Measurements from ENCODE around the gene KAT2B. TPM values are rescaled to one million over a fixed set of nuclear protein-coding genes. Genes with fewer than 3 reads are reported as not detected.

Gene KAT2B
- total and polyA plus RNA-seq, 4 experiments from 2014 or later, result 4.3 to 85.9 (median 46.4) TPM

DNA sequence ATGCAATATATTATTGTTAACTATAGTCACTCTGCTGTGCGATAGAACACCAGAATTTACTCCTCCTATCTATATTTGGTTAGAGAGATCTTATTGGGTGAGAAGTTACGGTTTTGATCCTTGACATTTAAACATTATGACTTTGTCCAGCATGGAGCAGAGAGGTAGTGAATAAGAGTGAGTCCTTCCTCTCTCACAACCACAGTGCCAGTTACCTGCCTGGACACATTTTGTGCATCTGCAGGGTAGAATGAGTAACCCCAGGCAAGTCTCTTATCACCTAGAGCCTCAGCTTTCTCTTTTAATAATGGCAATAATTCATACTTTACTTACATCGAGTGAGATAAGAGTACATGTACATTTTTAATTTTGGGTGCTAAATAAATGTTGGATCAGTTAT, 24.1 kb downstream of the KAT2B start:
- peak overlapping the region in 3 of 7 donors; percentile 42 to 53 (median 43) for H3K27ac Mint-ChIP-seq
- H3K27ac ChIP-seq (ENCODE audit: low read depth, low read length), result no peak overlapping the region
- CTCF ChIA-PET (ENCODE audit: partially characterized antibody), result interaction anchor here (1.4 kb wide), 1 partner anchor 23 kb away, joined by 3 read pairs; no protein-coding TSS in a partner anchor

DNA sequence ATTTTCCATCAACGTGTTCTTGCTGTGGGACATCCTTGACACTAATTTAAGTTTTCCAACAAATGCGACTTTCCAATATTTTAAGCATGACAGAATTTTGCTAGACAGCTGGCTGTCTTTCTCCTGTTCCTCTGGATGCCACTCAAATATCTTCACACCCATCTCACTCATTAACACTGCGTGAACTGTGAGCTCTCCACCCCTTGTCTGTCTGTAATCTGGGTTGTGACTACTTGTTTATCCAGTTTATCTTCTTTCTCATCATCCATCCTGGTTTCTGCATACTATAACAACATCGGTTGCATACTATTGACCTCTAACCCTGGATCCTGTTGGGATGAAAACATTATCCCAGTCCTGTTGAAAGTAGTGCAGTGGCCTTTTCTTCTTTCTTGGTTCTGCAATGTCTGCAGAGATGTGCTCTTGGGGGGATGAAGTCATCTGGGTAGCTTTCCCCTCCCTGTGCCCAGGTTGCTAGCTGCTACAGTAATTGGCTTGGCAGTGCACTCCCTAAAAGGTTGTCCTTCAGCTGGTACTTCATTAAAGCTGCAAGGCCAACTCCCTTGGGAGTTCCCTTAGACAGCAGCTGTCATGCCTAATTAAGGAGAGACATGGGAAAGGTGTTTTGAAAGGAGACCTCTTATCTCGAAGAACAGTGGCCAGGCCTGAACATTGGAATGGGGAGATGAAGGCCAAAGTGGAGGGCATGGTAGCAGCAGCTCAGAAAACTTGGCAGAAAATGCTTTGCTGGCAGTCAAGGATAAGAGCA, 24.7 kb downstream of the KAT2B start:
- H3K9me3 ChIP-seq (ENCODE audit: control insufficient read depth in 1 of 2, low read length in 2 of 2), result no peaks in the 10 kb centered on the region
- peak overlapping the region in 6 of 7 donors; percentile 13 to 89 (median 50) for H3K27ac Mint-ChIP-seq
- ChIA-PET POLR2A (ENCODE audit: partially characterized antibody) (interaction anchor here (2.7 kb wide), 1 partner anchor 24 kb away, joined by 9 read pairs; the partner anchor contains the start of gene KAT2B), CTCF (ENCODE audit: partially characterized antibody) (no interaction called here)
- H3K9me3 Mint-ChIP-seq, result peaks cover 0 to under 1% (median 0%) of the 10 kb centered on the region in 8 donors
- intact Hi-C loops (cut with micrococcal nuclease), result no loop called here
- no peaks in the 10 kb centered on the region for H3K27me3 ChIP-seq (ENCODE audit: insufficient read depth, low read length)
- peaks cover 63% of the 10 kb centered on the region for H3K4me1 ChIP-seq (ENCODE audit: insufficient read depth, low read length)
- peak overlapping the region in 3 of 8 donors; percentile 5 to 12 (median 7) for H3K4me3 Mint-ChIP-seq
- DNase-seq, result no peak
- H3K36me3 ChIP-seq (ENCODE audit: insufficient read depth, low read length), result no peaks in the 10 kb centered on the region
- no peaks in the 10 kb centered on the region for H3K27me3 Mint-ChIP-seq
- no peak overlapping the region for H3K27ac ChIP-seq (ENCODE audit: low read depth, low read length)
- peaks cover 55 to 83% (median 68%) of the 10 kb centered on the region in 4 donors for H3K4me1 Mint-ChIP-seq
- no peak overlapping the region for H3K4me3 ChIP-seq (ENCODE audit: low read length in 2 of 2)
- H3K36me3 Mint-ChIP-seq, result peaks cover 9% of the 10 kb centered on the region in 2 donors

More for the DNA sequence above, 24.1 kb downstream of the KAT2B start:
- Histone ChIP-seq H3K9me3 (ENCODE audit: control insufficient read depth in 1 of 2, low read length in 2 of 2) (no peaks in the 10 kb centered on the region), H3K4me1 (ENCODE audit: insufficient read depth, low read length) (peaks cover 69% of the 10 kb centered on the region), H3K4me3 (ENCODE audit: low read length in 2 of 2) (no peak overlapping the region), H3K36me3 (ENCODE audit: insufficient read depth, low read length) (no peaks in the 10 kb centered on the region), H3K27me3 (ENCODE audit: insufficient read depth, low read length) (no peaks in the 10 kb centered on the region)
- Mint-ChIP-seq H3K27me3 (no peaks in the 10 kb centered on the region), H3K9me3 (peaks cover 0 to 3% (median 0%) of the 10 kb centered on the region in 8 donors), H3K36me3 (peaks cover 7 to 10% of the 10 kb centered on the region in 2 donors), H3K4me1 (peaks cover 55 to 82% (median 67%) of the 10 kb centered on the region in 4 donors), H3K4me3 (peak overlapping the region in 1 of 8 donors; percentile 24)
- no peak for DNase-seq
- POLR2A ChIA-PET (ENCODE audit: partially characterized antibody), result interaction anchor here (2.7 kb wide), 1 partner anchor 24 kb away, joined by 9 read pairs; the partner anchor contains the start of gene KAT2B
- intact Hi-C loops (cut with micrococcal nuclease), result no loop called here

- Mint-ChIP-seq H3K4me3 (no peak overlapping the region), H3K36me3 (peaks cover 9 to 10% of the 10 kb centered on the region in 2 donors), H3K4me1 (peaks cover 49 to 75% (median 60%) of the 10 kb centered on the region in 4 donors), H3K9me3 (no peaks in the 10 kb centered on the region), H3K27ac (peak overlapping the region in 2 of 7 donors; percentile 14 to 57), H3K27me3 (no peaks in the 10 kb centered on the region)
- no peaks in the 10 kb centered on the region for H3K9me3 ChIP-seq (ENCODE audit: control insufficient read depth in 1 of 2, low read length in 2 of 2)
- H3K36me3 ChIP-seq (ENCODE audit: insufficient read depth, low read length), result no peaks in the 10 kb centered on the region
- DNase-seq, result no peak
- POLR2A ChIA-PET (ENCODE audit: partially characterized antibody), result no interaction called here
- CTCF ChIA-PET (ENCODE audit: partially characterized antibody), result no interaction called here
- peaks cover 58% of the 10 kb centered on the region for H3K4me1 ChIP-seq (ENCODE audit: insufficient read depth, low read length)
- H3K27me3 ChIP-seq (ENCODE audit: insufficient read depth, low read length), result no peaks in the 10 kb centered on the region
- intact Hi-C loops (cut with micrococcal nuclease), result no loop called here
- H3K27ac ChIP-seq (ENCODE audit: low read depth, low read length), result no peak overlapping the region
- H3K4me3 ChIP-seq (ENCODE audit: low read length in 2 of 2), result no peak overlapping the region
These were observed 25.8 kb downstream of the KAT2B start for GRCh38 chr3:20066079-20066478.

DNA sequence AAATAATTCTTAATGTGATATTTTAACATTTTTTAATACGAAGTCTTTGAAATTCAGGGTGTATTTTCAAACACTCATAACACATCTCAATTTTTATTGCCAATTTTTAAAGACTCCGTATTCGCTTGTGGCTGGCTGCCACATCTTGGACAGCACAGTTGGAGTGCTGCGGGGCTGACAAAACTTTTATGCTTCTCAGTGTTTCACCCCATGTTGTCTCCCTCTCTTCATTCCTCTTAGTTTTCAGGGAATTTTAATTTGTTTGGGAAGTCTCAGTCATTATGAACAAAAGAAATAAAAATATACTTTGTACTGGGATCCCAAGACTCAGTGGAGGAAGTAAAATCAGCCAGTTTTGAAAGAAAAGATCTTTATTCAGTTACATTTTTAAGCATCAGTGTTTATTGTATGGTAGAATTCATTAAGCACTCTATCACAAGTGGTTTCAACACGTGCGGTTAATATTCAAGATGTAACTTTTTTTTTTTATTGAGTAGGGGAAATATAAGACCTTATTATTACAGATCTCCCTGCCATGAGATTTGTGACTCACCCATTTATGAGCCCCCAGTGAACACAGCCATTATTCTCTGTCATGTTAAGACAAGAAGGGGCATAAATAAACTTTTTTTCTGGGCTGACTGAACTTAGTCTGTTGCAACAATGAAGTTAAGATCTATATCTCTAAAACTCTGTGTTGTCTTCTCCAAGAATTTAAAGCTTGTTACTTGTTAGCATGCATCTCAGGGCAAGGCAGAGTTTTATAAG, 26.8 kb downstream of the KAT2B start:
- peak overlapping the region in 3 of 7 donors; percentile 1 to 19 (median 3) for H3K27ac Mint-ChIP-seq
- Histone ChIP-seq H3K27ac (ENCODE audit: low read depth, low read length) (no peak overlapping the region), H3K4me3 (ENCODE audit: low read length in 2 of 2) (no peak overlapping the region), H3K4me1 (ENCODE audit: insufficient read depth, low read length) (peaks cover 54% of the 10 kb centered on the region), H3K27me3 (ENCODE audit: insufficient read depth, low read length) (no peaks in the 10 kb centered on the region), H3K36me3 (ENCODE audit: insufficient read depth, low read length) (no peaks in the 10 kb centered on the region), H3K9me3 (ENCODE audit: control insufficient read depth in 1 of 2, low read length in 2 of 2) (no peaks in the 10 kb centered on the region)
- ChIA-PET CTCF (ENCODE audit: partially characterized antibody) (no interaction called here), POLR2A (ENCODE audit: partially characterized antibody) (no interaction called here)
- no peaks in the 10 kb centered on the region for H3K9me3 Mint-ChIP-seq
- H3K36me3 Mint-ChIP-seq, result peaks cover 19 to 20% of the 10 kb centered on the region in 2 donors
- H3K4me1 Mint-ChIP-seq, result peaks cover 48 to 80% (median 63%) of the 10 kb centered on the region in 4 donors
- H3K4me3 Mint-ChIP-seq, result no peak overlapping the region
- H3K27me3 Mint-ChIP-seq, result no peaks in the 10 kb centered on the region
- no peak for DNase-seq
- intact Hi-C loops (cut with micrococcal nuclease), result no loop called here

GRCh38 chr3:20068512-20069177, 28.4 kb downstream of the KAT2B start:
- Mint-ChIP-seq H3K27ac (peak overlapping the region; percentile 30 to 88 (median 62)), H3K36me3 (peaks cover 31 to 32% of the 10 kb centered on the region in 2 donors), H3K9me3 (no peaks in the 10 kb centered on the region), H3K4me1 (peaks cover 45 to 82% (median 64%) of the 10 kb centered on the region in 4 donors), H3K4me3 (peak overlapping the region in 4 of 8 donors; percentile 3 to 22 (median 18)), H3K27me3 (no peaks in the 10 kb centered on the region)
- no peak overlapping the region for H3K27ac ChIP-seq (ENCODE audit: low read depth, low read length)
- peaks cover 41% of the 10 kb centered on the region for H3K4me1 ChIP-seq (ENCODE audit: insufficient read depth, low read length)
- intact Hi-C loops (cut with micrococcal nuclease), result no loop called here
- ChIA-PET POLR2A (ENCODE audit: partially characterized antibody) (interaction anchor here (1.4 to 2.7 kb wide), 2 partner anchors 12 to 28 kb away, joined by 4 to 9 read pairs; partner anchors contain the start of gene KAT2B), CTCF (ENCODE audit: partially characterized antibody) (no interaction called here)
- H3K9me3 ChIP-seq (ENCODE audit: control insufficient read depth in 1 of 2, low read length in 2 of 2), result no peaks in the 10 kb centered on the region
- no peak for DNase-seq
- H3K27me3 ChIP-seq (ENCODE audit: insufficient read depth, low read length), result no peaks in the 10 kb centered on the region
- no peak overlapping the region for H3K4me3 ChIP-seq (ENCODE audit: low read length in 2 of 2)
- H3K36me3 ChIP-seq (ENCODE audit: insufficient read depth, low read length), result peaks cover 6% of the 10 kb centered on the region

DNA sequence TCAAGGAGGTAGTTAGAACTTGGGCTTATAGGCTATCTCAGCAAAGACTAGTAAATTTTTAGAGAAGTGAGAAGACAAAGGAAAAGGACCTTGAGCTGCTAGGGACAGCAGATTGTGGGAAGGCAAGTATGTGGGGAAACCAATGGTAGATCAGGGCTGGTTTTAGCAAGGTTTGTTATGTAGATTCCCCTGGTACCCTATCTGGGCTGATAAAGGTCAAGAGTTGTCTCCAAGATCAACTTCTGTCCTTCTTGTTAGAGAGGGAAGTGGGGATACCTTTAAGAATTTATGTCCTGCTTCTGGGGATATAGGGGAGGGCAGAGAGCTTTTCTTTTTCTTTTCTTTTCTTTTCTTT, 28.9 kb downstream of the KAT2B start:
- H3K4me3 ChIP-seq (ENCODE audit: low read length in 2 of 2), result no peak overlapping the region
- H3K9me3 Mint-ChIP-seq, result no peaks in the 10 kb centered on the region
- intact Hi-C loops (cut with micrococcal nuclease), result no loop called here
- peak overlapping the region; percentile 10 to 88 (median 62) for H3K27ac Mint-ChIP-seq
- peak overlapping the region in 2 of 8 donors; percentile 21 to 52 for H3K4me3 Mint-ChIP-seq
- H3K4me1 ChIP-seq (ENCODE audit: insufficient read depth, low read length), result peaks cover 36% of the 10 kb centered on the region
- no peaks in the 10 kb centered on the region for H3K27me3 Mint-ChIP-seq
- no peaks in the 10 kb centered on the region for H3K9me3 ChIP-seq (ENCODE audit: control insufficient read depth in 1 of 2, low read length in 2 of 2)
- CTCF ChIA-PET (ENCODE audit: partially characterized antibody), result no interaction called here
- POLR2A ChIA-PET (ENCODE audit: partially characterized antibody), result interaction anchor here (1.4 to 2.7 kb wide), 2 partner anchors 12 to 28 kb away, joined by 4 to 9 read pairs; partner anchors contain the start of gene KAT2B
- no peaks in the 10 kb centered on the region for H3K27me3 ChIP-seq (ENCODE audit: insufficient read depth, low read length)
- DNase-seq, result no peak
- H3K36me3 ChIP-seq (ENCODE audit: insufficient read depth, low read length), result peaks cover 6% of the 10 kb centered on the region
- H3K27ac ChIP-seq (ENCODE audit: low read depth, low read length), result no peak overlapping the region
- H3K36me3 Mint-ChIP-seq, result peaks cover 34 to 37% of the 10 kb centered on the region in 2 donors
- peaks cover 41 to 79% (median 60%) of the 10 kb centered on the region in 4 donors for H3K4me1 Mint-ChIP-seq
